ENCODE measurements around the gene OXLD1.

OXLD1 gene

GRCh38 chr17:81650951-81651350 lies 15.5 kb downstream of the OXLD1 start (continued):
- TF ChIP-seq TSHZ1 (tag by site-specific recombination; IDR thresholded peaks at IDR 0.05; ENCODE audit: borderline replicate concordance) (no peak), ZNF600 (tag by site-specific recombination; IDR thresholded peaks at IDR 0.05) (peak; percentile 47)

- Histone ChIP-seq H3K27ac (ENCODE audit: extremely low read depth, low read depth, low read length) (no peak overlapping the region), H3K4me3 (ENCODE audit: low read depth, low read length) (no peak overlapping the region), H3K4me1 (ENCODE audit: control insufficient read depth, insufficient read depth, low read length) (no peaks in the 10 kb centered on the region), H3K36me3 (ENCODE audit: control insufficient read depth in 2 of 2, insufficient read depth in 1 of 2, low read length in 2 of 2) (peaks cover 0 to 6% of the 10 kb centered on the region in 2 experiments; a peak in 1 of 3 replicates), H3K9me3 (ENCODE audit: control insufficient read depth, insufficient read depth, low read depth, low read length) (no peaks in the 10 kb centered on the region)
- ChIA-PET POLR2A (no interaction called here), CTCF (interaction anchor here (1.0 kb wide), 1 partner anchor 208 kb away, joined by 4 read pairs; no protein-coding TSS in a partner anchor)
- TF ChIP-seq ZNF398 (tag by site-specific recombination; IDR thresholded peaks at IDR 0.05) (no peak), ELK4 (IDR thresholded peaks at IDR 0.05; ENCODE audit: borderline replicate concordance, low read depth, low read length) (no peak), ZNF76 (tag by site-specific recombination; IDR thresholded peaks at IDR 0.05; ENCODE audit: borderline replicate concordance, low read depth) (no peak), ZNF501 (tag by site-specific recombination; IDR thresholded peaks at IDR 0.05) (no peak), ZNF23 (tag by site-specific recombination; IDR thresholded peaks at IDR 0.05; ENCODE audit: borderline replicate concordance) (no peak), ZNF18 (tag by site-specific recombination; IDR thresholded peaks at IDR 0.05) (no peak), PRDM10 (tag by site-specific recombination; IDR thresholded peaks at IDR 0.05) (peak; percentile 30; the same call in 1 of the 2 replicates)
Measured at GRCh38 chr17:81648707-81649085, 17.7 kb downstream of the OXLD1 start.
